SKM-1 treated with dmso at 0.1 percent for 144 hours (cell line): Measurements from ENCODE around the gene SFXN1.
"Not testable (repeated sequence)": the region's sequence is repeated elsewhere in the genome, so short reads cannot be mapped to it uniquely, and the experiment has no call there.

Experiments used
- DNase-seq: peaks from one replicate; lab custom pipeline; 2025; ENCODE audit not compliant: unreplicated experiment; lab: John Stamatoyannopoulos, UW

SFXN1 gene

GRCh38 chr5:175478384-175479124 is at the start of gene SFXN1:
Gene SFXN1 (plus strand): TSS chr5:175478560. CDS start chr5:175492104, 13,544 bp downstream.
- peak; percentile 62 for DNase-seq

- no peak for DNase-seq
These were observed 43.6 kb upstream of the SFXN1 start for GRCh38 chr5:175434800-175435199.

- no peak for DNase-seq
These were observed 42.0 kb upstream of the SFXN1 start for GRCh38 chr5:175436359-175436758.

- no peak for DNase-seq
These were observed 40.0 kb upstream of the SFXN1 start for GRCh38 chr5:175438234-175438857.

- DNase-seq: no peak
These were observed 34.8 kb upstream of the SFXN1 start for GRCh38 chr5:175443514-175444059.

- no peak for DNase-seq
These were observed 34.1 kb upstream of the SFXN1 start, which contains the start of gene DRD1 for GRCh38 chr5:175444060-175444904. Gene DRD1 (minus strand): TSS chr5:175444182. CDS start chr5:175443099, 1,083 bp downstream.

GRCh38 chr5:175444905-175445456 is 33.4 kb upstream of the SFXN1 start:
- DNase-seq: no peak

- DNase-seq: not testable (repeated sequence)
These were observed 32.0 kb upstream of the SFXN1 start for GRCh38 chr5:175446378-175446777.

GRCh38 chr5:175447571-175447970 is 30.8 kb upstream of the SFXN1 start:
- DNase-seq: no peak

- DNase-seq: no peak
These were observed 30.1 kb upstream of the SFXN1 start for GRCh38 chr5:175448276-175448675.

GRCh38 chr5:175452166-175452565 is 26.2 kb upstream of the SFXN1 start:
- no peak for DNase-seq

GRCh38 chr5:175454338-175454737 is 24.0 kb upstream of the SFXN1 start:
- DNase-seq: not testable (repeated sequence)

- no peak for DNase-seq
These were observed 22.1 kb upstream of the SFXN1 start for GRCh38 chr5:175456105-175456742.

- DNase-seq: no peak
These were observed 20.9 kb upstream of the SFXN1 start for GRCh38 chr5:175457466-175457865.

- no peak for DNase-seq
These were observed 18.2 kb upstream of the SFXN1 start for GRCh38 chr5:175460126-175460525.

- no peak for DNase-seq
These were observed 17.8 kb upstream of the SFXN1 start for GRCh38 chr5:175460552-175460951.

- DNase-seq: no peak
These were observed 17.0 kb upstream of the SFXN1 start for GRCh38 chr5:175461370-175461769.

GRCh38 chr5:175463641-175464040 is 14.7 kb upstream of the SFXN1 start:
- DNase-seq: no peak

- DNase-seq: peak; percentile 23
These were observed 14.1 kb upstream of the SFXN1 start for GRCh38 chr5:175464074-175464941.

GRCh38 chr5:175464942-175465233 is 13.5 kb upstream of the SFXN1 start:
- DNase-seq: no peak
